HG02884 (cell line): ENCODE results near the gene PBX1.
A peak's percentile ranks its signal among the peaks of the same experiment; 100 is the strongest.

ENCODE experiments used
- ATAC-seq: cut with Tn5 transposase; IDR thresholded peaks from one replicate; pipeline ENCODE4 v1.9.1; 2021; ENCODE audit warnings: mild to moderate bottlenecking, moderate library complexity; ENCODE audit not compliant: unreplicated experiment

Gene PBX1

DNA sequence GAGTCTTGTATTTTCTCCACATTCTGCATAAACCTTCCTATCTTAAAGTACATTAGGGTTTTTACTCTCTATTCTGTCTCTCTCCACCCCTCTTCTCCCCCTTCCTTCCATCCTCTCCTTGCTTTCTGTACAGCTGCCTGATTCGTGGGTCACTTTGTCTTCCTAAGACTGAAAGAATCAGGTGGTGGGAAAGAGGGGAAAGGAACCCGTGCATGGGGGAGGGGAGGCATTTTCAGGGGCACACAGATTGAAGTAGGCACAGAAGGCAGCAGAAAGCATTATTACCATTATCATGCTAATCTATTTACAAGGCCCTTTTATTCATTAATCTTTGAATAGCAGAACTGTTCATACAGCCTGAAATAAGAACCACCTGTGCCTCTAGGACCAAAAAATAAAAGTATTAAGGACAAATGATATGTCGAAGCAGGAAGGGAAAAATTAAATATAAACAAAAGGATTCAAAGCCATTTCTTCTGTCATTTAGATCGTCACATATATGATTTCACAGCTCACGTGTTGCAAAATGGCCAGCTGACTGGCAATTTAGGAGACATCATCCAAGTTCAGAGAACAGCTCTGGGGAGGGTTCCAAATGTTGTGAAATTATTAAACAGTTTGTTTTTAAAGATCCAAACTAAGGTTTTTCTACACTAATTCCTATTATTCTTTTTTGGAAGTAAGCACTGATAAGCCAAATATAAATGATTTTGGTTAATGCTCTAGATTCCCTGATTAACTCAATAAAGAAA lies 154.6 kb downstream of the PBX1 start:
- no peak for ATAC-seq

DNA sequence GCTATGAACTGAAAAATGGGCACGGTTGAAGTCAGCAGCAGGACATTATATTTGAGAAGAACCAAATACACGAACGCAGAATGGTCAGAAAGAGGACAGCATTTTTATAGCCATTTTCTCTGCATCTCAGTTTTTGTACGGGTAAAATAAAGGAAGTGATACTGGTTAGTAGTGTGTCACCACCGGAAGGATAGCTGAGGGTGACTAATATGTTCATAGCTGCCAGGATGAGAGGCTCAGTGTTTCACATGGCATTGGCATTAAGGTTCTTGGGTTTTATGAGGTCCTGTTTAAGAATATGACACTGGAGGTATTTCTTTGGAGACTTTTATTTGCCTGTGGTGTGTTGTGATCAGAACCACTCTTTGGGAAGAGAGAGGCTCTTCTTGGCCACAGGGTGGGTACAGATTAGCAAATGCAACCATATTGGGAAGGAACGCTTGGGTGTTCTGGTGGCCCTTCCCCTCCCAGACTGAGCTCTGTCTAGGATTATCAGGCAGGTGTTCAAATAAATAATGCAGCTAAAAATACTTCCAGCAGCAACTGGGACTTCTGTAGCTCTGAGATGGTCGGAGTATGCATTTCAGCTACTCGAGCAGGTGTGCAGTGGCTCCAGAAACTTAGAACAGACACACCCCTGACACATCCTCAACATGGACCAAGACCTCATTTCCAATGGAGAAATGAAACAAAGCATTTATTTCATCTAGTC lies 158.2 kb downstream of the PBX1 start:
- ATAC-seq, result peak; percentile 86

DNA sequence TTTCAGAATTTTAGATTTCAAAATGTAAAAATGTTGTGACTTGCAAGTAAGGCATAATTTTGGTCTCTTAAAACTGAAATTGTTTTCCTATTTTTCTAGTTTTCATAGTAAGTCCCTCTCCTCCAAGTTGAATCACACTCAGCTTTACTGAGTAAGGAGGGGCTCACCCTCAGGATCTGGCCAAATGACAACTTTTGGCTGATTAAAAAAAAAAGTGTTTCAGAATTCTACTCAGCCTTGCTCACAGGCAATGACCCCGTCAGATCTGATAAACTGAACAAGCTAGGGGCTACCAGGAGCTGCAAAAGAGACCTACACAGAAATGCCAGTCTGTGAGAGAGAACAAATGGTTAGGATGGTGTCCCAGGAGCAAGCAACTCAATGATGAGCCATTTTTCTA lies 159.8 kb downstream of the PBX1 start:
- no peak for ATAC-seq

DNA sequence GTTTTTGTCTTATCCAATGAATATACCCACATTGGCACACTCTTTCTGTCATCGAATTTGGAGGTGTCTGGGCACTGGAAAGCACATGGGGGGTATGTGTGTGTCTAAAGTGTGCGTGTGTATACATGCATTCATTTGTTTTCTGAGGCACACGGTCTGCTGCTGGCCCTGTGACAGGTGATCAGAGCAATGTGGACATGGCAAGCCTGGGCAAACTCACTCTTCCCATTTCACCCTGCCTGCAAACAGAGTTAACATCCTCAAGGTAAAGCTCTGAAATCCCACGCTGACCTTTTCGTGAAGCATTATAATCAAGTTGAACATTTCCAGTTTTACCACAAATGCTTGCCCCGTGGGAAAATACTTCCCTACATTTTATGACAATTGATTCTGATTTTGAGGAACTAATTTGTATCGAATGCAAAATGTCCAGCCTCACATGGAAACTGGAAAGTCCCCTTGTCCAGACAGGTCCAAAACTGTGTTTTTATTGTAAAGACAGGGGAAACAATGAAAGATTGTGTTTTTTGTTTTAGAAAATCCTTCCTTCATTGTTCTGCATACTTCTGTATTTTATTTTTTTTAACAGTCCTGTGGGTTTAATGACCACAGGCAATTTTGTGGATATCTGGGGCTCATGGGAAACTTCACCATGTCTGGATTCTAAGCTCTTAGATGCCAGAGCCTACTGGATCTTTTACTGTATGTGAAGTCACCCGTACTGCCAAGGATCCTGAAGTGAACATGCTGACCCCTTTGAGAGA lies 160.9 kb downstream of the PBX1 start:
- ATAC-seq, result no peak

DNA sequence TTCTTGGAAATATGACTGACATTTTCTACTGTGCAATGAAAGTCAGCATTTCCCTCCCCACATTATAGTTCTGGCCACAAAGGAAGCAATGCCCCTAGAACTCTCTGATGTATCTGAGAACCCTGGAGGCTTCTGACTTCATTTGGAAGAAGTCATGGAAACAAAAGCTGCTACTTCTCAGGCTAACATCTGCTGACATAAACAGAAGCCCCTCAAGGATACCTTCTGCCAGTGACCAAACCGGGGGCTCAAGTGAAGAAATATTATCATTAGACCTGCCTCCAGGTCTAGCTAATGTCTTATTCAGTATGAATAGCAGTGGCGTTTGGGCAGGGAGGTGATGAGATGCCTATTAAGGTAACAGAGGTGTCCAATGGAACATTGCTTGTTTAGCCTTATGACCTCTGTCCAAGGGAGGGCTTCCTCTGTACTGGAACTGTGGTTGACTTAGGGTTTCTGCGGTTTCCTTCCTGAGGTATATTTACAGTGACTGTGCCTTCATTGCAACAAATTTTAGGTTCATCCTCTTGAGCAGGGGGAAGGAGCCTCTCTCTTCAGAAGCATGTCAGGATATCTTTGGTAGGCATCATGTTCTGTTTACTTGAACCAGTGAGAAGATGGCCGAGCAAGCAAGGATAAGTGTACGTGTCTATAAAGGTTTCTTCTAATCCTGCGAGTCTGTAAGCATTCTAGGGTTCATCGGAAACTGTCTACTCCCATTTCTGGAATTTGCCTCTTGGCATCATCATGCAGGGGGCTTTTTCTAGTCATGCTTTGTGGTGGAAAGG lies 161.7 kb downstream of the PBX1 start:
- ATAC-seq, result no peak

DNA sequence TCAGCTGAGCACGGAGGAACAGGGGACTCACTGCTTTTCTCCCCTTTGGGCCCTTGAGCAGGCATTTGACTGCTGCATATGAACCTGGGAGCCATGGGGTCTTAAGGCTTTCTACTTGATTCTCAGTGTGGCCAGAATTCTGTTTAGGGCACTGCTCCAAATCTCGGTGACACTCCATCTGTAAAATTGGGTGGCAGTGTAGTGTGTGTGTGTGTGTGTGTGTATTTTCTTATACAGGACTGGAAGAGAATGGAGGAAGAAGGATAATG lies 162.2 kb downstream of the PBX1 start:
- no peak for ATAC-seq

DNA sequence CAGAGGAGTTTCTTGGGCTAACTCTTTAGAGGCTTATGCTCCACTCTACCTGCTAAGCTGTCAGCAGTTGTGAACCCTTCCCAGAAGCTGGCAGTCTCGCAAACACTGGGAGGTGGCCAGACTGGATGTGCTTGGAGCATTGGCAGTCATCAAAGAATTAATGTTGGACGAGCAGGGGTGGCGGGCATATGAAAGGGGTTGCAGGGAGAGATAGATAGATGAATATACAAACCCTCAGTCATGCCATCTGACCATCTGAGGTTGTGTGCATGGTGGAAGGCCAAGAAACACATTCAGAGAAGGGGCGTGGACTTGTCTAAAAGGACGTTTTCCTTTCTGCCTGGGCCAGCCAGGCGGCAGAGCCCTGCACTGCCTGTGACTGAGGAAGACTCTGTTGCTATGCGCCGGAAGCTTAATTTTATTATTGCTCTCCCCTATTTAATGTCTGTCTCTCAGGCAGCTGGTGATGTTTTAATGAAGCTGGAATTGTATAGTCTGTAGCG lies 164.4 kb downstream of the PBX1 start:
- ATAC-seq, result no peak

DNA sequence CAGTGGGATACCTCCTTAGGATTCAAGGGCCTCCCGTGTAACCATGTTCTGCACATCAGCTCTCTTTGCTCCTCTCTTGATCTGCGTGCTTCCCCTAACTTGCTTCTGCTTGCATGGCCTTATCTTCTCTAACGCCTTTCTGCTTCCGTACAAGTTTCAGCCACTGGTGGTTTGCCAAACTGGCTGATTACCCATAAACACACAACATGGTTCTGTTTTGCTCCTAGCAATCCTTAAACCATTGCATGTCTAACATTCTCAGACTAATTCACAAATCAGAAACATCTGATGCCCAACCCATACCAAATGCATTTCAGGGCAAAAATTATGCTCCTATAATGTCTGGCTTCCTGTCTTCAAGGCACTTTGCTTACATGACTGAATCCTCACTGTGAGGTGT lies 166.4 kb downstream of the PBX1 start:
- ATAC-seq, result no peak

DNA sequence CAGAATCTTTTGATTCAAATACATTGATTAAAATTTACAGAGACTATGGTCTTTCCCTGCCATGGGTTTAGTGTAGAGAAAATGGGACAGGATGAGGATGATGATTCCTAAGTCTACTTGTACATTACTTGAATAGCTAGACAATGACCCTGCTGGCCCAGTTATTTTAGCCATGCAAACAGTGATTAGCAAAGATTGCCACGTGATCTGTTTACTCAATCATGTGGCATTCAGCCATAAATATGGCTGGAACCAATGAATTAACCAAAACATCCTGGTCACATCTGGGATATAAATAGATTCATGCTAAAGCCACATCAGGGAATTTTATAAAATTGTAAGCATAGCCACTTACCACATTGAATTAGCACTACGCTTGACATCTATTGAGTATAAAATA lies 167.3 kb downstream of the PBX1 start:
- ATAC-seq, result no peak

DNA sequence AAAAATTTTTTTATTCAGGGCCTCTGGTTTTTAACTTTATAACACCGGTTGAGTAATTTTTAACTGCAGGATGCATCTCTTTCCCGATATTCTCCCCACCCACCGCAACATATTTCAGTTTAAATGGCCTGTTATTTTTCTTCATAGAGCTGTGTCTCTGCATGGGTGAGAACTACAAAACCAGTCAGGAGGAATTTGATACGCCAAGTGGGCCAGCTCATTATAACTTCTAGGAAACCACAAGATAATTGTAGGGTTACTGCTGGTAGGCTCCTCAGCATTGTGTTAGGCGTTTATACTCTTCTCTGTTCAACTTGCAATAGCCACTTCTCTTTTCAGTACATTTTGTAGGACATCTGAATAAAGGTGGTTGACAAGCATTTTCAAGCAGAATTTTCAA lies 169.7 kb downstream of the PBX1 start:
- no peak for ATAC-seq

DNA sequence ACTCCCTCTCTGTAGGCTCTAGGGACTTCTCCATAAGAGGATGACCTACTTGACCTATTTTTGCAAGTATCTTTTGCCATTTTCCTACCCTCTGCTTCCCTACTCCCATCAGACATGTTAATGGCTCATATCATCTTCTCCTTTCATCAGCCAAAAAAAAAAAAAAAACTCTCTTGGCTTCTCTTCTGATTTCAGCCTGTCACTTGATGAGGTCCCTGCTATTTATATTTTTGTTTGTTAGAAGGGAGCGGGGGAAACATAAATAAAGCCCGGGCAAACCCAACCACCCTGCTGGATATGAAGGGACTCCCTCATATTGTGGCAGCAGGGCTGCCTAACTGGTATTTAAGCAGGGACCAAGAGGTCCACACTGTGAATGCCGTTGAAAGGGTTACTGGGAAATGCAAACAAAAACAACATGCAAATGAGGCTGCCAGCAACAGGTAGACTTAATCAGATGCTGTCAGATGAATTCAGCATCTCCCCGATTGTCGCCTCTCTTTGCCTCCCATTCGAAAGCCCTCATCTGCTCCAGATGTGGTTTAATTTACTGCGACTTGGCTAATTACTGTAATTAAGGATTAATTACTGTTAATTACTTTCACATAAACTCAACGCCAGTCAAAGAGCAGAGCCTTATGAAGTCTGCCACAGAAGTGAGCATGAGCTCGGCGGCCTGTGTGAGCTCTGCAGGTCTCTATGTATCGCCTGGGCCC lies 172.3 kb downstream of the PBX1 start:
- no peak for ATAC-seq

DNA sequence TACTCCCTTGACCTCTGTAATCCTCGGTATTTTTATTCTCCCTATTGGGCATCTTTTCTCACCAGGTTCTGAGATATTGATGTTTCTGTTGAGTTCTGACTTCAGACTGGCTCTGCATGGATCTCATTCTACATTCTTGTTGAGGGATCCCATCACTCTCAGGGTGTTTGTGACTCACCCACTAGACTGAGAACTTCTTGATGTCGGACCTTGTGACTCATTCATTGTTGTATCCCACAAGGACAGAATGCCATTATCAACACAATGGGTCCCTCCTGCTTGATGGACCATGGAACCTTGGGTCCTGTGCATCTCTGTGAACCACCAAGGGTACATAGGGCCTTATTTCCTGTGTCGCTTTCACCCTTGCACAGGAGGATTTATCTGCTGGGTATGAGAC lies 174.1 kb downstream of the PBX1 start:
- no peak for ATAC-seq

DNA sequence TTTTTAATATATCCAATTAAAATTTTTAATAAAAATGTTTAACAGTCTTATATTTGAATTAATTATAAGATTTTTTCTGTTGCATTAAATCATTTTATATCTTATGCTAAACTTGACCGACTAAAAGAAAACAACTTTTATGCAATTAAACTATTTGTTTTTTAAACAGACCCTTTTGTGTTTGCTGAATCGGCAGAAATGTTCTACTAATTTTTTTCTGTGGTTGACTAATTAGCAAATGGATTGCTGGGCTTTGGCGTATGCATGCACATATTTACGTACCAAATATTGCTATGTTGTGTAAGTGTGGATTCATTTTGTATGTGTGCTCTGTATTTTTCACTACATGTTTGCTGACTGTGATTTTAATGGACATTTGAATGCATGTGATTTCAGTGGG lies 174.8 kb downstream of the PBX1 start:
- ATAC-seq, result no peak

DNA sequence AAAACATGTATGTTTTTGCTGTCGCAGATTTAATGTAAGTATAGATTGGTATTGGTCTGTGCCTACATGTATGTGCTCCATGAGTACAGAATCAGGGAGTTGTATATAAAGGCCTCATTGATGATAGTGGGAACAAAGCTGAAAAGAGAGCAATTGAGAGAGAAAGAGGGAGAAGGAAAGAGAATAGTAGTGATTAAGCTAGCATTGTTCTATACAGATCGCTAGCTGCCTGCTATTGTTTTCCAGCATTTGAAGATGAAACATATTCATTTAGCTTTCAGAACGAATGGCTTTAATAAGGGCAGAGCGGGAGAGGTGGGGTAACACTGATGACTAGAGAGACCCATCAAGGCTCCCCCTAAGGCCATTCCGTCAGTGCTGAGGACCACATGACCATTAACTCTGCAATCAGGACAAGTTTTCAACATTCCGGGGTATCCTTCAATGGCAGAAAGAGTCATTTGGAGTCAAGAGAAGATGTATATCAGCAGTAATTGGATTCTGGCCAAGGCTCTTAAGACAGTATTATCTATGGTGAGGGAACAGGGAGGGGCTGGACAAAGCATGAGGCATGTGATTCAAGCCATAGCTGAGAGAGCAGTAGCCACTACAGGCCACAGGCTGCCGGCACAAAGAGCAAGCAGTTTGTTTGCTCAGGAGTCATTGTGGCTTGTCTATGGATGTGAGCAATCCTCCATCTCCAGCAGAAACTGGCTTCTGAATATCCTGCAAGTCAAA lies 176.5 kb downstream of the PBX1 start:
- ATAC-seq, result no peak

DNA sequence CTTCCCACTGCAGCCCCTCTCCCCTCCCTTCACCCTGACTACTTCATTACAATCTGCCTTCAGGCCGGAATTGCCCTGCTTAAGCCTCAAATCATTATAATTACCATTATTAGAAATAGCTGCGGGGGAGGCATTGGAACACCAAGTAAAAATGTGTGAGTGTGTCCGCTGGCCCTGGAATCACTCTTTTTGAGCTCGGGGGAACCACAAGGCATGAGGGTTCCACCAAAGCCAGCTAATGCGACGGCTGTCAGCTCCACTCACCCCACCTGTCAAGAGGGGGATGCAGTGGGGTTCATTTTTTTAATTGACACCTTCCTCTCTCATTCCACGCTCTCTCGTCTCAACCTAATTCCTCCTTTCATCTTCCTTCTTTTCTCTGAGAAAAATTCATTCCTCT lies 177.2 kb downstream of the PBX1 start:
- no peak for ATAC-seq

DNA sequence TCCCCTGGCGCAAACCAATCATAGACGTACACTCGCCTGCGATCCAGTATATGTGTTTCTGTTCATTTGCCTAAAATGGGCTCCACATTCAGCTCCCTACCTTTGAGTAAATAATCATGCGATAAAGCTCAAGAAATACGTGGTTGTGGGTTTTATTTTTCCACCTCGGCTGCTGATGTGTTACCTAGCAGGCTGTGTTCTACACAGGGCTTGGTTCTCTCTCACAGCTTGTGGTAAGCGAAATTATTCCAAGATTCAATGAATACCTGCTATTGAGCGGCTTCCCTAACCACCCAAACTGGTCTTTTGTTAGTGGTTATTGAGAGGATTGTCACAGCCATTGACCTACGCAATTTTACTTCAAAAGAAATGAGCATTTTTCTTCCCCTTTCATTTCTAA lies 180.2 kb downstream of the PBX1 start:
- no peak for ATAC-seq

DNA sequence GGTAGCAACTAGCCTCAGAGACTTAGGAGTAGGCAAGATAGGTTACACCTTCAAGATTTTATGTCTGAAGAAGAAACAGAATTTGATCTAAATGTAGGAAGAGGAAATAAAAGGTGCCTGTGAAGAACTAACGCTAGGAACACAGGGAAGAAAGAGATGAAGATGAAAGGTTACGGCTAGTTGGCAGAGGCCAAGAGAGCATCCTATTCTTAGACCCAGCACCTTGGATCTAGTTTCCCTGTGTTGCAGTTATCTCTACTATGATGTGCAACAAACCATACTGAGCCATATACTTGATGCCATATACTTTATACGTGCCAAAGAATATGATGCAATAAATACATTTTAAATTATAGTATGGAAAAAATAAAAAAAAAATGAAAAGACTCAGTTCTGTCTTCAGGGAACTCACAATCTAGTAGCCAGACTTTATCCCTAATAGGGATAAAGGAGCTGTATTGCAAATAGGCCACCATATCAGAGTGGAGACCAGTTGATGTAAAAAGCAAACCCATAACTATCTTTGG lies 181.1 kb downstream of the PBX1 start:
- ATAC-seq, result no peak

DNA sequence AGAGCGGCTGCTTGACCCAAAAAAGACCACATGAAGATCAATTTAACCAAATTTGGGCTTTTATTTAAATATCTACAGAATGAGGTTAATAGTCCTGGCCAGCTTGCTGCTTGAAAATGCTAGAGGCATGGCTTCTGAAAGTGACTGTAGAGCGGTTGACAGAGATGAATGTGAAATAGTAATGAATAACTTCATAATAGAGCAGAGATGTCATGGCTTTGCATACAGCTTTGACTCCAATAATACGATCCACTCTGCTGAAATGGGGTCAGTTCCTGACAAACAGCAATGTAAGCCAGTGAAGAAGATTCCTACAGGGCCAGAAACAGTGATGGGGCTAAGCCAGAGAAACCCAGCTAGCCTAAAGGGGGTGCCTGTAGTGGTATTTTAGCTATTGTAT lies 183.8 kb downstream of the PBX1 start:
- no peak for ATAC-seq

DNA sequence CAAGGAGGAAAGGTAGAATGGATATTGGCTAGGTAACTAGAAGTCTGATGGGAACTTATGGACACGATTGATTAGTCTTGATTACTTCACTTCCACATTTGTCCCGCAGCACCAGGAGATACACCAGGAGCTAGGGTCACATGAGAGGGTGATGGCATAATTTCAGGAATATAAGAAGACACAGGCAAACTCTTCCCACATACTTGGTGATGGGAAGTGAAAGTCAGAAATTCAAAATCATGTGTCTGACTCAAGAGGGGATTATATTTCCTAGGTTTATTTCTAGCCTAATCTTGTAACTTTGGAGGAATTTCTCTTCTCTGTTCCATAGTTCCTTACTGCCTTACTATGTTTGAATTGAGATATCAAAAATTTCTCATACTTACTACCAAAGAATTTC lies 185.0 kb downstream of the PBX1 start:
- no peak for ATAC-seq

DNA sequence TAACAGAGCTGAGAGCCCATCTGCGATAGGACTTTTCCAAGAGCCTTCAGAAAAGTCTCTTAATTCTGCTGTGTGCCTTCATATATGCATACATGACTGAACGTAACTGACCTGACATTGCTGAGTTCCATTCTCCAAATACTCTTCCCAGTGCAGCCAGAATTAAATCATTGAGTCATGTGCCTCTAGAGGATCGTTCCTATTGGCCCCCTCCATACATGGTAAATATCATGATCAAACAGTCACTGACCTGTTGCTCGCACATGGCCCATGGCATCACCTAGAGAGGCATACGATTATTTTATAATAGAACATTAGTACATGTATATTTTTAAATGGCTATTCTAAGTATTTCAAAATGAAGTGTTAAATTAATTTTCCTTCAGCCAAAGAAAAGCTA lies 186.8 kb downstream of the PBX1 start:
- ATAC-seq, result no peak
